Measurements from ENCODE around the gene AKNAD1.

DNA sequence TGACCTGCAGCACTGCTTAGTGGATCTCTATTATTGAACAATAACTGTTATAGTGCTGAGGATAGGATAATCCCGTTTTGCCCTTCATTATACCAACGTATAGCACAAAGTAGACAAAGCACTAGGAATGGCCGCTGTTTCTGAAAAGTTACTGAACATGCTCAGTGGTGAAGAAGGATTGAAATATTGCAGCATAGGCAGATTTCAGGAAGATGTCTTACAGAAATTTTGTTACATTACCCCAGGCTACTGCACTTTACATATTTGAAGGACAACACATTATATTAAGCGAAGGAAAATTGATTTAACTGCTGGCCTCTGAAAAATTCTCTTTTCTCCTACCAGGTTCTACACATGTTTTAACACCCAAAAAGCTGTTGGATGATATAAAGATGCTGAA is 48.5 kb downstream of the AKNAD1 start:
- TF ChIP-seq EZH2 (IDR thresholded peaks at IDR 0.05; ENCODE audit: insufficient read depth, poor library complexity, severe bottlenecking) (no peak), EZH2phosphoT487 (IDR thresholded peaks at IDR 0.05; ENCODE audit: insufficient read depth, low read depth) (no peak)

Measured in GM23248 (cell line).